Bronchus fibroblast of lung (primary cell): ENCODE data around the gene TLR2. TPM values are rescaled to one million over a fixed set of nuclear protein-coding genes. Genes with fewer than 3 reads are reported as not detected.

Source experiments
- total RNA-seq: library from RNA; depleted of rRNA; stranded (reverse); fragments of >200 nt; gene quantifications from 2 replicates; pipeline ENCODE4 v1.2.3, GENCODE V29; 2015

Gene TLR2, protein sequence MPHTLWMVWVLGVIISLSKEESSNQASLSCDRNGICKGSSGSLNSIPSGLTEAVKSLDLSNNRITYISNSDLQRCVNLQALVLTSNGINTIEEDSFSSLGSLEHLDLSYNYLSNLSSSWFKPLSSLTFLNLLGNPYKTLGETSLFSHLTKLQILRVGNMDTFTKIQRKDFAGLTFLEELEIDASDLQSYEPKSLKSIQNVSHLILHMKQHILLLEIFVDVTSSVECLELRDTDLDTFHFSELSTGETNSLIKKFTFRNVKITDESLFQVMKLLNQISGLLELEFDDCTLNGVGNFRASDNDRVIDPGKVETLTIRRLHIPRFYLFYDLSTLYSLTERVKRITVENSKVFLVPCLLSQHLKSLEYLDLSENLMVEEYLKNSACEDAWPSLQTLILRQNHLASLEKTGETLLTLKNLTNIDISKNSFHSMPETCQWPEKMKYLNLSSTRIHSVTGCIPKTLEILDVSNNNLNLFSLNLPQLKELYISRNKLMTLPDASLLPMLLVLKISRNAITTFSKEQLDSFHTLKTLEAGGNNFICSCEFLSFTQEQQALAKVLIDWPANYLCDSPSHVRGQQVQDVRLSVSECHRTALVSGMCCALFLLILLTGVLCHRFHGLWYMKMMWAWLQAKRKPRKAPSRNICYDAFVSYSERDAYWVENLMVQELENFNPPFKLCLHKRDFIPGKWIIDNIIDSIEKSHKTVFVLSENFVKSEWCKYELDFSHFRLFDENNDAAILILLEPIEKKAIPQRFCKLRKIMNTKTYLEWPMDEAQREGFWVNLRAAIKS
- total RNA-seq, result 1.8 and 1.9 TPM in 2 replicates

DNA sequence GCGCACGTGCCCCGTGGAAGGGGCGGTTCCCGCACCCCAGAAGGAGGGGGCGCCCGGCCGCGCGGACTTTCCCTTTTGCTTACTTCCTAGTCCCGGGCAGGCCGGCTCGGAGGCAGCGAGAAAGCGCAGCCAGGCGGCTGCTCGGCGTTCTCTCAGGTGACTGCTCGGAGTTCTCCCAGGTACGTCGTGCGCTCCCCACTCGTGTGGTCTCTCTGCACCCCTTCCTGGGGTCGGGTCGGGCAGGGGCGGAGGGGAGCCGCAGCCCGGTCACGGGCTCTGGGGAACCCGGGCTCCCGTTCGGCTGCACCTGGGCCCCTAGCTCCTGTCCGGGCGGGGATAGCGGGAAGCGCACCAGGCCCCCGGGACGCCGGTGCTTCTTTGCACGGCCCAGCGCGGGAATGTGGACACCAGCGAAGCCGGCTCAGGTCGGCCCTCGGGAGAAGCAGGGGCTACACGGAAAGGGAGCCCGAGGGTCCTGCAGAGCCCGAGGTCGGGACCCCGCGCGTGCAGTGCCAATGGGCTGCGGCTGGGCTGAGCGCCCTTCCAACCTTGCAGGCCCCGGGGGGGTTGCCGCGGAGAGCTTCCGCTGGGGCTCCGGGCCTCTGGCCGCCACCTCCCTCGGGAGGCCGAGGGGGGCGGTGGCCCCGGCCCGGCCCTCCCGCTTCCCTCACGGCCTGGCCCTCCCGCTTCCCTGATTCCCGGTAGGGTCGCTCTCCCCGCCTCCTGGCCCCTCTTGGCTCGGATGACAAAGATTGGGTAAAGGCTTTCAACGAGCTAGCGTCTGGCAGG lies at the start of gene TLR2:
TSS of gene TLR2 (plus strand) at position 99 of the 789 bp plus-strand sequence. CDS start 18,628 bp downstream, outside the sequence.

Other genes starting within 250 kb of the TLR2 start
- 5.6 and 6.7 TPM in 2 replicates for gene TMEM131L, start 217.9 kb upstream of the TLR2 start, total RNA-seq
- gene RNF175, start 75.7 kb downstream of the TLR2 start, total RNA-seq, result 1.3 and 4.6 TPM in 2 replicates
- 1.2 and 3.2 TPM in 2 replicates for gene SFRP2, start 104.8 kb downstream of the TLR2 start, total RNA-seq